Measurements from ENCODE around the gene NRXN3. TPM values are rescaled to one million over a fixed set of nuclear protein-coding genes. Genes with fewer than 3 reads are reported as not detected.

Gene NRXN3
- total and polyA plus RNA-seq, 4 donors: 1.4 to 8.3 (median 4.4) TPM

- ATAC-seq (ENCODE audit: insufficient read depth, low FRiP score): no peak
- Histone ChIP-seq H3K4me3 (no peak overlapping the region), H3K9me3 (ENCODE audit: control insufficient read depth in 4 of 4, insufficient read depth in 3 of 4, low read length in 3 of 4) (no peaks in the 10 kb centered on the region), H3K27me3 (ENCODE audit: control insufficient read depth in 3 of 3, insufficient read depth in 3 of 3, low read length in 2 of 3) (no peaks in the 10 kb centered on the region), H3K27ac (ENCODE audit: low read depth in 1 of 2, low read length in 1 of 2) (no peak overlapping the region), H3K9ac (ENCODE audit: insufficient read depth in 1 of 2, low read length in 2 of 2) (no peak overlapping the region), H3K36me3 (ENCODE audit: control insufficient read depth in 4 of 4, insufficient read depth in 4 of 4, low read length in 4 of 4) (no peaks in the 10 kb centered on the region), H3K4me1 (ENCODE audit: control insufficient read depth in 5 of 5, insufficient read depth in 5 of 5, low read length in 5 of 5) (no peaks in the 10 kb centered on the region)
- TF ChIP-seq CTCF (IDR thresholded peaks at IDR 0.05; ENCODE audit: control extremely low read depth, extremely low read depth): no peak
- no peak for DNase-seq
- 80 to 88% methylated on average over 1 of the region's 1 CpG for WGBS, 2 donors
Observed at GRCh38 chr14:79906994-79907393, 1736.8 kb downstream of the NRXN3 start.

- Histone ChIP-seq H3K27ac (ENCODE audit: low read depth in 1 of 2, low read length in 1 of 2) (no peak overlapping the region), H3K27me3 (ENCODE audit: control insufficient read depth in 3 of 3, insufficient read depth in 3 of 3, low read length in 2 of 3) (no peaks in the 10 kb centered on the region), H3K4me1 (ENCODE audit: control insufficient read depth in 5 of 5, insufficient read depth in 5 of 5, low read length in 5 of 5) (no peaks in the 10 kb centered on the region), H3K4me3 (no peak overlapping the region), H3K36me3 (ENCODE audit: control insufficient read depth in 4 of 4, insufficient read depth in 4 of 4, low read length in 4 of 4) (no peaks in the 10 kb centered on the region), H3K9ac (ENCODE audit: insufficient read depth in 1 of 2, low read length in 2 of 2) (no peak overlapping the region), H3K9me3 (ENCODE audit: control insufficient read depth in 4 of 4, insufficient read depth in 3 of 4, low read length in 3 of 4) (no peaks in the 10 kb centered on the region)
- 59 to 61% methylated on average over 2 of the region's 2 CpGs for WGBS, 2 donors
- DNase-seq (no peak), ATAC-seq (ENCODE audit: insufficient read depth, low FRiP score) (no peak)
- no peak for TF ChIP-seq CTCF (IDR thresholded peaks at IDR 0.05; ENCODE audit: control extremely low read depth, extremely low read depth)
Observed at GRCh38 chr14:79910086-79910485, 1739.9 kb downstream of the NRXN3 start.

GRCh38 chr14:79911744-79912143, 1741.6 kb downstream of the NRXN3 start:
- Histone ChIP-seq H3K9ac (ENCODE audit: insufficient read depth in 1 of 2, low read length in 2 of 2) (no peak overlapping the region), H3K36me3 (ENCODE audit: control insufficient read depth in 4 of 4, insufficient read depth in 4 of 4, low read length in 4 of 4) (no peaks in the 10 kb centered on the region), H3K4me1 (ENCODE audit: control insufficient read depth in 5 of 5, insufficient read depth in 5 of 5, low read length in 5 of 5) (no peaks in the 10 kb centered on the region), H3K27me3 (ENCODE audit: control insufficient read depth in 3 of 3, insufficient read depth in 3 of 3, low read length in 2 of 3) (no peaks in the 10 kb centered on the region), H3K9me3 (ENCODE audit: control insufficient read depth in 4 of 4, insufficient read depth in 3 of 4, low read length in 3 of 4) (no peaks in the 10 kb centered on the region), H3K27ac (ENCODE audit: low read depth in 1 of 2, low read length in 1 of 2) (no peak overlapping the region), H3K4me3 (no peak overlapping the region)
- no peak for TF ChIP-seq CTCF (IDR thresholded peaks at IDR 0.05; ENCODE audit: control extremely low read depth, extremely low read depth)
- DNase-seq (no peak), ATAC-seq (ENCODE audit: insufficient read depth, low FRiP score) (no peak)
- 61 to 68% methylated on average over 4 of the region's 4 CpGs for WGBS, 2 donors

- Histone ChIP-seq H3K4me1 (ENCODE audit: control insufficient read depth in 5 of 5, insufficient read depth in 5 of 5, low read length in 5 of 5) (no peaks in the 10 kb centered on the region), H3K27me3 (ENCODE audit: control insufficient read depth in 3 of 3, insufficient read depth in 3 of 3, low read length in 2 of 3) (no peaks in the 10 kb centered on the region), H3K9ac (ENCODE audit: insufficient read depth in 1 of 2, low read length in 2 of 2) (no peak overlapping the region), H3K4me3 (no peak overlapping the region), H3K36me3 (ENCODE audit: control insufficient read depth in 4 of 4, insufficient read depth in 4 of 4, low read length in 4 of 4) (no peaks in the 10 kb centered on the region), H3K27ac (ENCODE audit: low read depth in 1 of 2, low read length in 1 of 2) (no peak overlapping the region), H3K9me3 (ENCODE audit: control insufficient read depth in 4 of 4, insufficient read depth in 3 of 4, low read length in 3 of 4) (no peaks in the 10 kb centered on the region)
- 93 to 94% methylated on average over 2 of the region's 2 CpGs for WGBS, 2 donors
- ATAC-seq (ENCODE audit: insufficient read depth, low FRiP score): no peak
- no peak for DNase-seq
- TF ChIP-seq CTCF (IDR thresholded peaks at IDR 0.05; ENCODE audit: control extremely low read depth, extremely low read depth): no peak
Observed at GRCh38 chr14:79914595-79914994, 1744.4 kb downstream of the NRXN3 start.

Data from lung (tissue), 12 donors.